PFSK-1 (cell line): ENCODE data around the gene HCN2.

Experiments used
- FOXP2 ChIP-seq: optimal IDR thresholded peaks from 2 replicates; pipeline ENCODE3; 2011; ENCODE audit warnings: borderline replicate concordance, control low read depth, inconsistent platforms; ENCODE audit not compliant: insufficient read depth; ENCODE audit errors: extremely low read length, extremely low read depth
- POLR2AphosphoS5 ChIP-seq: IDR thresholded peaks from 2 replicates; pipeline ENCODE4 v1.6.1; 2012; ENCODE audit warnings: low read depth, mild to moderate bottlenecking, control low read depth, low read length, moderate library complexity
- REST ChIP-seq, 2 experiments: IDR thresholded peaks; 2 replicates each; pipeline versions ENCODE4 v1.6.1 to v1.8.0; 2011 to 2012; ENCODE audit warnings: low read depth in 2 of 2, low read length in 2 of 2, control low read depth in 1 of 2, inconsistent platforms in 1 of 2, mild to moderate bottlenecking in 1 of 2, moderate library complexity in 1 of 2; ENCODE audit not compliant: insufficient read depth in 1 of 2
- SIN3A ChIP-seq: IDR thresholded peaks from 2 replicates; pipeline ENCODE4 v1.6.1; 2012; ENCODE audit warnings: mild to moderate bottlenecking, low read length, moderate library complexity, borderline replicate concordance; ENCODE audit not compliant: insufficient read depth
- TAF1 ChIP-seq: IDR thresholded peaks from 2 replicates; pipeline ENCODE4 v1.6.1; 2012; ENCODE audit warnings: low read length, control low read depth, borderline replicate concordance; ENCODE audit not compliant: insufficient read depth

- TF ChIP-seq TAF1 (no peak), SIN3A (no peak), POLR2AphosphoS5 (no peak), REST (IDR thresholded peaks at IDR 0.05; ENCODE audit: insufficient read depth in 1 of 2, low read depth in 2 of 2, low read length in 2 of 2) (no peak), FOXP2 (no peak)
Observed at GRCh38 chr19:610071-610800, 20.6 kb downstream of the HCN2 start.
